SKM-1 (cell line): ENCODE measurements around the gene PTAFR.
"Not testable (repeated sequence)": the region's sequence is repeated elsewhere in the genome, so short reads cannot be mapped to it uniquely, and the experiment has no call there.

ENCODE experiments used
- DNase-seq: peaks from one replicate; lab custom pipeline; 2025; ENCODE audit not compliant: unreplicated experiment; lab: John Stamatoyannopoulos, UW

The PTAFR gene

DNA sequence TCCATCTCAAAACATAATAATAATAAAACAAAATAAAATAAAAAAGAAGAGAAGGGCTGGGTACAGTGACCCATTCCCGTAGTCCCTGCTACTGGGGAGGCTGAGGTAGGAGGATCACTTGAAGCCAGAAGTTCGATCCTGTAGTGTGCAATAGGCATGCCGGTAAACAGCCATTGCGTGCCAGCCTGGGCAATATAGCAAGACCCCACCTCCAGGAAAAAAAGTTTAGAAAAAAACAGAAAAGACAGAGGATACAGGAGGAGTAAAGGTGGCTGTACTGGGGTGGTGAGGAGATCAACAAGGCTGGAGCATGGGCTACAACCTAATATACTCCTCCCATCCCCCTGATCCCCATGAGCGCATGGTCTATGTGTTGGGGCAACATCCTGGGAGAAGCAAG, 30.8 kb downstream of the PTAFR start:
- DNase-seq = no peak

DNA sequence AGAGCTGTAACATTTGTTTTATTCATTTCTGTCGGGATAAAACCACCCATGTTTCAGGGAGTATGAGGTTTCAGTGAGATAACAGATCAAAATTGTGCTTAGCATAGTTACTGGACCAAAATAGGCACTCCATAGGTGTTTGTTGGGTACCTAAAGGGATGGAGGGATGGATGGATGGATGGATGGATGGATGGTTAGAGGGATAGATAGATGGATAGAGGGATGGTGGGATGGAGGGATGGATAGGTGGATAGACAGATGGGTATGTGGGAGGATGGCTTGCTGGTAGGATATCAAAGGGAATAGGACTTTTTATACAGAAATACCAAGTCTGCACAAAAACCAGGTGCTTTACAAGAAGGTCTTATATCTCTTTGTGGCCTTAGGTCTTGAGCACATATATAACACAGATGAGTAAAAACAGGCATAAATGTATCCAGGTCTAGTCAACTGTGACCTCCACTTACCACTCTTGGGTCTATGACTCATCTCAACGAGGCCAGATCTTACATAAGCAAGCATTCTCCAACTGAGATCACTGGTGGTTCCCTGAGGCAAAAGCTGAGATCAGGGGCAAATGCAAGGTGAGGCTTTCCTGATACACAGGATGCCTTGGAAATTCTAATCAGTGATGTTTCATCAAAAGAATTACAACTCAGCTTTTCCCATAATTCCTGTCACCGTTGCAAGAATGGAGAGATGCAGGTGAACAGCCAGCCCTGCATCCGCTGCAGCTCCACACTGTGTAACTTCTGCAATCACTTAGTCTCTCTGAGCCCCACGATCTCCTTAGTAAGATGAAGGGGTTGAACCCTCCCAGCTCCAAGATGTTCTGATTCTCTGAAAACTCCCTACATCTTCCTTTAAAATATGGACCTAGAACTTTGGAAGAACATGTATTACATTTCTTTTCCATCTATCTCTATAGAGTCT, 32.0 kb downstream of the PTAFR start:
- no peak for DNase-seq

GRCh38 chr1:28143496-28144202, 32.8 kb downstream of the PTAFR start:
- DNase-seq = no peak

GRCh38 chr1:28141685-28142084, 34.8 kb downstream of the PTAFR start:
- no peak for DNase-seq

DNA sequence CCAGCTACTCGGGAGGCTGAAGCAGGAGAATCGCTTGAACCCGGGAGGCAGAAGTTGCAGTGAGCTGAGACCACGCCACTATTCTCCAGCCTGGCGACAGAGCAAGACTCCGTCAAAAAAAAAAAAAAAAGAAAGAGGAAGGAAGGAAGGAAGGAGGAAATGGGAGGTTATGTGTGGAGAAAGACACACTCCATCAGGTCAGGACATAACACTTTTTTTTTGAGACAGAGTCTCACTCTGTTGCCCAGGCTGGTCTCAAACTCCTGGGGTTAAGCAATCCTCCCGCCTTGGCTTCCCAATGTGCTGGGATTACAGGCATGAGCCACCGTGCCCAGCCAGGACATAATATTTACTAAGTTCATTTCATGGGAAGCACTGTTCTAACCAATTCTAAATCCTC, 36.6 kb downstream of the PTAFR start:
- DNase-seq = not testable (repeated sequence)

DNA sequence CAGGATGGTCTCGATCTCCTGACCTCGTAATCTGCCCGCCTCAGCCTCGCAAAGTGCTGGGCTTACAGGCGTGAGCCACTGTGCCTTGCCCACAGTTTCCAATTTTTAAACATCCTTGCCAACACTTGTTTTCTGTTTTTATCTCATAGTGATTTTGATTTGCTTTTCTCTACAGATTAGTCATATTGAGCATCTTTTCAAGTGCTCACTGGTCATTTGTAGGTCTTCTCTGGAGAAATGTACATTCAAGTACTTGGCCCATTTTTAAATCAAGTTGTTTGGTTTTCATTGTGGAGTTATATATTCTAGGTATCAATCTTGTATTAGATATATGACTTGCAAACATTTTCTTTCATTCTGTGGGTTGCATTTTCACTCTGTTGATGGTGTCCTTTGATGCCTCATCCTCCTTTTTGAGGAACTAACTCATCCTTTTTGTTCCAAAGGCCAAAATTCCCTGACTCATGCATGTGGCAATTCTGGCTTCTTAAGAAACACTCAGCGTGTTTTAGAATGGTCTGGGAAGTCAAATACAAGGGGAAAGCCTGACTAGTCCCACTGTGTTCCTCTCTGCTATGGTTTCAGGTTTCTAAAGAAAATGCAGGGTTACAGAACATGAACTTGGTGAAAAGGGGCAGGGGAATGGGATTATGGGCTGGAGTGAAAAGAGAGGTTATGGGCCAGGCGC, 37.3 kb downstream of the PTAFR start:
- peak; percentile 28 for DNase-seq

- no peak for DNase-seq
Measured at GRCh38 chr1:28136922-28137613, 39.4 kb downstream of the PTAFR start.

GRCh38 chr1:28136169-28136921, 40.1 kb downstream of the PTAFR start:
- no peak for DNase-seq

- DNase-seq = peak; percentile 59
Measured at GRCh38 chr1:28135371-28136168, 40.9 kb downstream of the PTAFR start.

DNA sequence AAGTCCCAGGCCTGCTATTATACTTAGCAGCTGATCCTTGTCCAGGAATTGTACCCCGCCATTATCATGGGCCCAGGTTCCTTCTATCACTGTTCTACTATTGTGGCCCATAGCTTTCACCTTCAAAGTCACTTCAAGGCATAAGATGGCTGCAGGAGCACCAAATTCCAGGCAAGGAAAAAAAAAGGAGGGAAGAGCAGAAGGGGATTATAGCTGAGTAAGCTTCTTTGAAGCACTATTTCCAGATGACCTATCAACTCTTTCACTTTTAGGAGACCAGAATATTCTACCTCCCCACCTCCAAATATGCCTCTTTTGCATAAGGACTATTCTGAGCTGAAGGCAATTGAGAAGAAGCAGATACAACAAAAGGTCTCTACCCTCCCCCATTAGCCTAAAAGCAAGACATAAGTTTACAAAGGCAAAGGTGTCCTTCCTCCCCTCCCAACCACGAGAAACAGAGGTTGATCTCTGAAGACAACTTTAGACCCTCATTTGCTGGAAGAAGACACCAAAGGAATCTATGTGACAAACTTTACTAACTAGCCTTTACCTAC, 41.8 kb downstream of the PTAFR start:
- no peak for DNase-seq

- no peak for DNase-seq
Measured at GRCh38 chr1:28132171-28133167, 44.0 kb downstream of the PTAFR start.

DNA sequence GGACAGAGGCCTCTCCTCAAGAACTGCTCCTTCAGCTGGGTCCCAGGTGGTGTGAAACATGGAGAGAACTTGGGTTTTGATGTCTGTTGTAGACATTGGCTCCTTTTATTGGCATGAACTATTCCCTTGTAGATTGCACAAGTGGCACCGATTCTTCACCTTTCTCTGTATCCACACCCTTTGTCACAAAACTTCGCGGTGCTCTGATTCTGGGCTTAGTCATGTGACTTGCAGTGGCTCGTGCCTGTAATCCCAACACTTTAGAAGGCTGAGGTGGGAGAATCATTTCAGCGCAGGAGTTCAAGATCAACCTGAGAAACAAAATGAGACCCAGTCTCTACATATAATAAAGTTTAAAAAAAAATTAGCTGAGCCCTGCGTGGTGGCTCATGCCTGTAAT, 45.6 kb downstream of the PTAFR start:
- DNase-seq = no peak

- DNase-seq = no peak
Measured at GRCh38 chr1:28129150-28129549, 47.3 kb downstream of the PTAFR start.

DNA sequence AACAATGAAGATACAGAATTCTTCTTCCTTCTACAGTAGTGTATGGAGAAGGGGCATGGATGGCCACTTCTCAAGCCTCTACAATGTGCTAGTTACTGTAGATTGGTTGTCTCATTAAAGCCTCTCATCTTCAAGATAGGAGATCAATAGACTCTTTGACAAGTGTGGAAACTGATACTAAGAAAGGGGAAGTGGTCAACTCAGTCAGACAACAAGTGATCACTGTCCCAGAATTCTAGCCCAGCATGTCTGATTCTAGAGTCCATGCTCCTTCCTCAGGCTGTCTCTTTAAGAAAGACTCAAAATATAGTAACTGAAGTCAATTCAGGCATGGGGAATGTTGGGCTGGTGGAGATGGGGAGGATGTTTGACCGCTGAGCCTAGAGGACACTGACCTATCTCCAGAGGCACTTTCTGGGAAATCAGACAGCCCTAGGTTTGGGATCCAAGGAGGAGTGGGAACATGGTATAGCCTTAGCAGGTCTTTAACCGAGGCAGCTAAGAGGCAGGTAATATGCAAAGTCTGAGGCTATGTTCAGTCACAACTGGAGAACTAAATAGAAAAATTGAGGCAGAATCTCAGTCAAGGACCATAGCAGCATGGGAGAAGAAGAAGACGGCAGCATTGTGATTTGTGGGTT, 48.8 kb downstream of the PTAFR start:
- peak; percentile 41 for DNase-seq

GRCh38 chr1:28126783-28127490, 49.6 kb downstream of the PTAFR start:
- peak; percentile 70 for DNase-seq

DNA sequence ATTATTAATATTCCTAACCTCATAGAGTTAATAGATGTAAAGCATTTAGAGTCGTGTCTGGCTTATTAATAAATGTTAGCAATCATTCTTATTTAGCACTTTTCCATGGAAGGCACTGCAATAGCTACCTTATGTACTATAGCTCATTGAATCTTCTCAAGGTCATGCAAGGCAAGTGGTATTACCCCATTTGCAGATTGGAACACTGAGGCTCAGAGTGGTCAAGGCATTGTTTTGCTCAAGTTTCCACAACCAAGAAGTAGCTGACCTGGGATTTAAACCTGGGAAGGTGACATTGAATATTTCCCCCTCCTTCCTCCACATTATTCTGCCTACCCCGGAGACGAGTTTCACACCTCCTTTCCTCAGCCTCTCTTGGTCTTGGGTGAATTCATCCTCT, 50.3 kb downstream of the PTAFR start:
- no peak for DNase-seq

- DNase-seq = peak; percentile 55
Measured at GRCh38 chr1:28123461-28123961, 53.0 kb downstream of the PTAFR start.
